ENCODE measurements around the gene TMBIM6.
A peak's percentile ranks its signal among the peaks of the same experiment; 100 is the strongest.
"Not testable (repeated sequence)": the region's sequence is repeated elsewhere in the genome, so short reads cannot be mapped to it uniquely, and the experiment has no call there.

Gene TMBIM6

GRCh38 chr12:49740930-49741881 is at the start of gene TMBIM6:
Gene TMBIM6, plus strand, starts transcription at chr12:49741557. Its CDS starts 10,937 bp downstream, at chr12:49752494.
- in situ Hi-C loops (cut with MboI; ENCODE audit: low pct_unique_long_range_greater_than_20kb, low sequenced_read_pairs) = no loop called here
- peak; percentile 99 for DNase-seq

- no peak for DNase-seq
- in situ Hi-C loops (cut with MboI; ENCODE audit: low pct_unique_long_range_greater_than_20kb, low sequenced_read_pairs) = no loop called here
These were observed 48.5 kb upstream of the TMBIM6 start for GRCh38 chr12:49692851-49693250.

GRCh38 chr12:49693931-49694444 is 47.4 kb upstream of the TMBIM6 start:
- in situ Hi-C loops (cut with MboI; ENCODE audit: low pct_unique_long_range_greater_than_20kb, low sequenced_read_pairs) = no loop called here
- no peak for DNase-seq

GRCh38 chr12:49696723-49697122 is 44.6 kb upstream of the TMBIM6 start:
- in situ Hi-C loops (cut with MboI; ENCODE audit: low pct_unique_long_range_greater_than_20kb, low sequenced_read_pairs) = no loop called here
- no peak for DNase-seq

GRCh38 chr12:49697808-49698207 is 43.5 kb upstream of the TMBIM6 start:
- in situ Hi-C loops (cut with MboI; ENCODE audit: low pct_unique_long_range_greater_than_20kb, low sequenced_read_pairs) = no loop called here
- DNase-seq = no peak

GRCh38 chr12:49698619-49699545 is 42.5 kb upstream of the TMBIM6 start:
- in situ Hi-C loops (cut with MboI; ENCODE audit: low pct_unique_long_range_greater_than_20kb, low sequenced_read_pairs) = no loop called here
- DNase-seq = peak; percentile 93

- DNase-seq = no peak
- in situ Hi-C loops (cut with MboI; ENCODE audit: low pct_unique_long_range_greater_than_20kb, low sequenced_read_pairs) = loop anchor here (10.0 kb wide), 1 partner anchor 47 kb away; no protein-coding TSS in a partner anchor
These were observed 39.3 kb upstream of the TMBIM6 start for GRCh38 chr12:49702009-49702408.

- DNase-seq = no peak
- in situ Hi-C loops (cut with MboI; ENCODE audit: low pct_unique_long_range_greater_than_20kb, low sequenced_read_pairs) = loop anchor here (10.0 kb wide), 1 partner anchor 48 kb away; no protein-coding TSS in a partner anchor
These were observed 38.6 kb upstream of the TMBIM6 start for GRCh38 chr12:49702676-49703215.

- no peak for DNase-seq
- in situ Hi-C loops (cut with MboI; ENCODE audit: low pct_unique_long_range_greater_than_20kb, low sequenced_read_pairs) = loop anchor here (10.0 kb wide), 1 partner anchor 49 kb away; no protein-coding TSS in a partner anchor
These were observed 37.7 kb upstream of the TMBIM6 start for GRCh38 chr12:49703647-49704137.

- in situ Hi-C loops (cut with MboI; ENCODE audit: low pct_unique_long_range_greater_than_20kb, low sequenced_read_pairs) = loop anchor here (10.0 kb wide), 1 partner anchor 51 kb away; no protein-coding TSS in a partner anchor
- no peak for DNase-seq
These were observed 35.8 kb upstream of the TMBIM6 start for GRCh38 chr12:49705479-49706134.

- in situ Hi-C loops (cut with MboI; ENCODE audit: low pct_unique_long_range_greater_than_20kb, low sequenced_read_pairs) = loop anchor here (10.0 kb wide), 1 partner anchor 52 kb away; no protein-coding TSS in a partner anchor
- peak; percentile 4 for DNase-seq
These were observed 34.8 kb upstream of the TMBIM6 start for GRCh38 chr12:49706351-49707127.

GRCh38 chr12:49707128-49707811 is 34.1 kb upstream of the TMBIM6 start, which contains the start of gene FMNL3:
Gene FMNL3, minus strand, starts transcription at chr12:49707405. Its CDS starts 225 bp downstream, at chr12:49707180.
- peak; percentile 92 for DNase-seq
- in situ Hi-C loops (cut with MboI; ENCODE audit: low pct_unique_long_range_greater_than_20kb, low sequenced_read_pairs) = loop anchor here (10.0 kb wide), 1 partner anchor 52 kb away; no protein-coding TSS in a partner anchor

GRCh38 chr12:49707812-49708147 is 33.6 kb upstream of the TMBIM6 start:
- no peak for DNase-seq
- in situ Hi-C loops (cut with MboI; ENCODE audit: low pct_unique_long_range_greater_than_20kb, low sequenced_read_pairs) = loop anchor here (10.0 kb wide), 1 partner anchor 53 kb away; no protein-coding TSS in a partner anchor

GRCh38 chr12:49708851-49709250 is 32.5 kb upstream of the TMBIM6 start:
- in situ Hi-C loops (cut with MboI; ENCODE audit: low pct_unique_long_range_greater_than_20kb, low sequenced_read_pairs) = loop anchor here (10.0 kb wide), 1 partner anchor 54 kb away; no protein-coding TSS in a partner anchor
- DNase-seq = no peak

GRCh38 chr12:49713952-49714351 is 27.4 kb upstream of the TMBIM6 start:
- DNase-seq; in situ Hi-C loops (cut with MboI; ENCODE audit: low pct_unique_long_range_greater_than_20kb, low sequenced_read_pairs): not testable (repeated sequence)

GRCh38 chr12:49716553-49716952 is 24.8 kb upstream of the TMBIM6 start:
- no peak for DNase-seq
- in situ Hi-C loops (cut with MboI; ENCODE audit: low pct_unique_long_range_greater_than_20kb, low sequenced_read_pairs) = no loop called here

GRCh38 chr12:49717800-49718199 is 23.6 kb upstream of the TMBIM6 start:
- in situ Hi-C loops (cut with MboI; ENCODE audit: low pct_unique_long_range_greater_than_20kb, low sequenced_read_pairs); DNase-seq: not testable (repeated sequence)

Data from KBM-7 (cell line).